ENCODE results near the gene NRF1. TPM values are rescaled to one million over a fixed set of nuclear protein-coding genes. Genes with fewer than 3 reads are reported as not detected.

Gene NRF1
- total RNA-seq, 1 experiment from 2014 or later, result 19.3 TPM

DNA sequence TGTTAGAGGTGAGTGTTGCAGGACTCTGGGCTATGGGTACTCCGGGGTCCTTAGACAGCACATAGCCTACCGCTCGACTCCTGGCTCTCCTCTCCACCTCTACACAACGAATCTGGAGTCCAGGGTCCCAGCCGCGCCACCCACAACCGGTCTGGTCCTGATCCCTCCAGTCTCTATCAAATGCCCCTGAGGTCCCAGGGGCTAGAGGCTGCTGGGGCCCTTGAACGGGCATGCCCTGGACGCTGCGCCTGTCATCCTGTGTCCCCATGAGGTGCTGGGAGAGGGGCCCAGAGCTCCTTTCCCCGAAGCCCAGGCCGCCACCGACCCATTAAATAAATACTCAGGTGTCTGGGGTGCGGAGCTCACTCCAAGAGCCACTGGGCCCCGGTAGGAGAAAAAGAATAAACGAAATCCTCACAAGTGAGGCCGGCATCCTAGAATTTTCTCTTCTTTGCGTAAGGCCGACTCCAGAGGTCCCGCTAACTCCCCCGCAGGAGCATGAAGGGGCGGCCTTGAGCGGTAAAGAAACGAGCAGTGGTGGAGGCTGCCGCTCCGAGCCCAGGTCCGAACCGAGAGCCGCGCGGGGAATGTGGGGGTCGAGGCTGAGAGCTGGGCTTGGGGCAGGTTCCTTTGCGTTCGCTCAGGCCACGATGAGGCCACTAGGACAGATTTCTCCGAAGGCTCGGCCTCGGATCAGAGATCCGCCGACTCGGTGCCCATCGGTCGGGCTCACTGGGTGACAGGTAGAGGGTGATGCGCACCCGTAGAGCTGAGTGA lies 166.7 kb downstream of the NRF1 start:
- Histone ChIP-seq H4K91ac (ENCODE audit: insufficient read length, low read depth, low read length) (no peak overlapping the region), H3K9ac (ENCODE audit: extremely low read depth, insufficient read length, low read length) (no peak overlapping the region), H3K23me2 (ENCODE audit: insufficient read length, low read depth, low read length, poor library complexity, severe bottlenecking) (peaks cover 47% of the 10 kb centered on the region), H2BK20ac (ENCODE audit: low read depth, low read length, poor library complexity, severe bottlenecking) (no peak overlapping the region), H3K4me1 (ENCODE audit: insufficient read depth, low read length) (peaks cover 19% of the 10 kb centered on the region; the same call in 1 of the 2 replicates), H3K27ac (ENCODE audit: insufficient read length, low read depth, low read length) (no peak overlapping the region), H3K4me2 (ENCODE audit: insufficient read depth, insufficient read length, low read length) (peak overlapping the region; percentile 61), H3K27me3 (ENCODE audit: insufficient read depth, low read length) (peaks cover 39% of the 10 kb centered on the region), H4K20me1 (ENCODE audit: control insufficient read depth, insufficient read depth, insufficient read length) (peaks cover 4% of the 10 kb centered on the region), H3K79me2 (ENCODE audit: insufficient read depth, low read length) (no peaks in the 10 kb centered on the region; the same call in 1 of the 2 replicates), H3K9me3 (ENCODE audit: control insufficient read depth, low read depth, low read length) (no peaks in the 10 kb centered on the region), H3K23ac (ENCODE audit: insufficient read length, low read depth, low read length) (no peak overlapping the region), H2BK12ac (ENCODE audit: insufficient read length, low read depth, low read length) (no peak overlapping the region), H2BK5ac (ENCODE audit: insufficient read length, low read length) (no peak overlapping the region), H2AK5ac (ENCODE audit: insufficient read length, low read length) (no peak overlapping the region), H3K14ac (ENCODE audit: insufficient read depth, low read length) (no peak overlapping the region; the same call in 1 of the 2 replicates), H2BK15ac (ENCODE audit: low read depth, low read length) (no peak overlapping the region), H4K5ac (ENCODE audit: insufficient read length, low read depth, low read length) (no peak overlapping the region), H3T11ph (ENCODE audit: low read length) (no peak overlapping the region), H3K56ac (ENCODE audit: insufficient read length, low read depth, low read length) (no peak overlapping the region), H3K4ac (ENCODE audit: low read depth, low read length) (no peak overlapping the region), H2BK120ac (ENCODE audit: low read depth, low read length, poor library complexity, severe bottlenecking) (no peak overlapping the region), H3K18ac (ENCODE audit: insufficient read length, low read depth, low read length) (peak overlapping the region; percentile 1), H2AFZ (ENCODE audit: low read length) (no peak overlapping the region), H4K8ac (replicated peaks; ENCODE audit: insufficient read length, low read depth, low read length) (no peak overlapping the region), H3K79me1 (ENCODE audit: insufficient read depth, low read depth, low read length, poor library complexity, severe bottlenecking) (no peaks in the 10 kb centered on the region)
- Mint-ChIP-seq H3K4me1 (peaks cover 60 to 68% of the 10 kb centered on the region in 2 experiments), H3K4me3 (peak overlapping the region; percentile 67 to 80), H3K27me3 (ENCODE audit: low read depth) (peaks cover 73% of the 10 kb centered on the region), H3K36me3 (ENCODE audit: insufficient read depth in 1 of 3, low read depth in 3 of 3) (no peaks in the 10 kb centered on the region; a peak in 1 of 7 replicates), H3K9me3 (peaks cover 0 to under 1% of the 10 kb centered on the region in 2 experiments; a peak in 1 of 5 replicates), H3K27ac (no peak overlapping the region)
- no peak for DNase-seq
- no CpG with 5 or more reads among the region's 45 CpGs for WGBS (ENCODE audit: extremely low coverage, insufficient read length, low lambda C conversion rate)
- TF ChIP-seq CTCF (conservative IDR thresholded peaks at IDR 0.05), result no peak
